Endothelial cell of umbilical vein (primary cell): ENCODE measurements around the gene VPS51. TPM values are rescaled to one million over a fixed set of nuclear protein-coding genes. Genes with fewer than 3 reads are reported as not detected.

Source experiments
- BruUV-seq: library from RNA; stranded (reverse); fragments of 400-500 nt; replicated peaks from 2 replicates; lab custom pipeline; 2021; lab: Mats Ljungman, UMichigan
- CTCF ChIA-PET: fragments of 300-600, 350-600 bp; sonication (Branson Sonifier 250); formaldehyde crosslinking; loops from one replicate; lab custom pipeline; 2021; ENCODE audit warnings: antibody characterized with exemption, inconsistent platforms; lab: Charles Lee
- POLR2A ChIA-PET: fragments of 300-600, 350-600 bp; sonication (Branson Sonifier 250); formaldehyde crosslinking; loops from one replicate; lab custom pipeline; 2021; ENCODE audit warnings: antibody characterized with exemption, inconsistent platforms; lab: Charles Lee
- DNase-seq: peaks from one replicate; pipeline ENCODE4 v3.0.0-alpha.2; 2011; ENCODE audit warnings: low read depth, low spot score
- FAIRE-seq: peaks from 2 replicates; lab custom pipeline; 2011; peaks lifted over from hg19 to GRCh38; lab: Jason Lieb, UNC
- H2AFZ ChIP-seq: 2 replicates; pipeline ENCODE4 v1.6.0; 2012; ENCODE audit warnings: low read depth, low read length, control low read depth, inconsistent platforms
- H3K27ac ChIP-seq: 2 replicates; pipeline ENCODE4 v1.5.1; 2011; ENCODE audit warnings: low read depth, mild to moderate bottlenecking, control low read depth, low read length, moderate library complexity; ENCODE audit not compliant: insufficient read depth
- H3K27me3 ChIP-seq, 2 experiments: 2 replicates each; pipeline versions ENCODE4 v1.6.0 to v1.6.1; 2011; ENCODE audit warnings: low read length in 2 of 2, mixed read lengths in 1 of 2; ENCODE audit not compliant: control insufficient read depth in 2 of 2, insufficient read depth in 2 of 2
- H3K36me3 ChIP-seq, 2 experiments: 2 replicates in 1 of 2; 3 replicates in 1 of 2; pipeline ENCODE4 v1.5.1; 2011; ENCODE audit warnings: low read length in 2 of 2, mild to moderate bottlenecking in 1 of 2, moderate library complexity in 1 of 2; ENCODE audit not compliant: control insufficient read depth in 2 of 2, insufficient read depth in 2 of 2; ENCODE audit errors: extremely low read depth in 1 of 2
- H3K4me1 ChIP-seq: 3 replicates; pipeline ENCODE4 v1.5.1; 2011; ENCODE audit warnings: mild to moderate bottlenecking, low read length; ENCODE audit not compliant: control insufficient read depth, insufficient read depth; ENCODE audit errors: extremely low read depth
- H3K4me2 ChIP-seq: 2 replicates; pipeline ENCODE4 v1.6.1; 2011; ENCODE audit warnings: low read length, control low read depth, mixed read lengths; ENCODE audit not compliant: insufficient read depth
- H3K4me3 ChIP-seq, 3 experiments: fragments of 200-600 bp in 1 of 3; sonication (generic), shearing (Covaris generic) in 1 of 3; replicated peaks in 1 of 3; 2 replicates each; pipeline ENCODE4 v1.5.1; 2011 to 2016; ENCODE audit warnings: control low read depth in 3 of 3, low read length in 3 of 3, mild to moderate bottlenecking in 2 of 3, inconsistent platforms in 1 of 3, low read depth in 1 of 3, moderate library complexity in 1 of 3; ENCODE audit not compliant: insufficient read depth in 1 of 3
- H3K79me2 ChIP-seq: 2 replicates; pipeline ENCODE4 v1.6.0; 2012; ENCODE audit warnings: low read length, inconsistent platforms; ENCODE audit not compliant: control insufficient read depth, insufficient read depth
- H3K9ac ChIP-seq: replicated peaks from 2 replicates; pipeline ENCODE3; 2011; ENCODE audit warnings: low read length, control low read depth; ENCODE audit not compliant: insufficient read depth; ENCODE audit errors: extremely low read depth
- H3K9me1 ChIP-seq: replicated peaks from 3 replicates; pipeline ENCODE4 v1.6.0; 2011; ENCODE audit warnings: mild to moderate bottlenecking, low read length; ENCODE audit not compliant: control insufficient read depth, insufficient read depth; ENCODE audit errors: extremely low read depth
- H3K9me3 ChIP-seq: replicated peaks from 2 replicates; pipeline ENCODE4 v1.5.1; 2012; ENCODE audit warnings: low read length, inconsistent platforms; ENCODE audit not compliant: control insufficient read depth, insufficient read depth
- H4K20me1 ChIP-seq: replicated peaks from 2 replicates; pipeline ENCODE3; 2011; ENCODE audit warnings: mild to moderate bottlenecking, low read length; ENCODE audit not compliant: control insufficient read depth, insufficient read depth; ENCODE audit errors: extremely low read depth
- EZH2 ChIP-seq: IDR thresholded peaks from 2 replicates; pipeline ENCODE4 v1.6.1; 2012; ENCODE audit warnings: borderline replicate concordance, low read depth, mild to moderate bottlenecking, moderate library complexity, low read length, inconsistent platforms; ENCODE audit not compliant: severe bottlenecking
- FOS ChIP-seq: IDR thresholded peaks from 2 replicates; pipeline ENCODE4 v1.6.1; 2011; ENCODE audit warnings: mild to moderate bottlenecking, low read length, moderate library complexity, borderline replicate concordance; ENCODE audit not compliant: insufficient read depth
- GATA2 ChIP-seq: IDR thresholded peaks from 2 replicates; pipeline ENCODE4 v1.7.0; 2011; ENCODE audit warnings: low read depth, mild to moderate bottlenecking, moderate library complexity, mixed read lengths, low read length; ENCODE audit not compliant: insufficient read length, insufficient read depth
- JUN ChIP-seq: IDR thresholded peaks from 2 replicates; pipeline ENCODE4 v1.6.1; 2011; ENCODE audit warnings: borderline replicate concordance, low read depth; ENCODE audit not compliant: insufficient read length, insufficient read depth
- MAX ChIP-seq: IDR thresholded peaks from 2 replicates; pipeline ENCODE4 v1.6.1; 2011; ENCODE audit not compliant: insufficient read depth, insufficient read length
- MYC ChIP-seq: IDR thresholded peaks from one replicate; pipeline ENCODE4 v1.6.1; 2011; ENCODE audit warnings: mild to moderate bottlenecking, low read depth, low read length
- POLR2A ChIP-seq: IDR thresholded peaks from 2 replicates; pipeline ENCODE4 v1.6.1; 2012; ENCODE audit warnings: low read depth, mild to moderate bottlenecking, control low read depth, low read length
- POLR2AphosphoS5 ChIP-seq: IDR thresholded peaks from 2 replicates; pipeline ENCODE4 v1.6.1; 2012; ENCODE audit warnings: low read depth, mild to moderate bottlenecking, control low read depth, low read length, moderate library complexity; ENCODE audit not compliant: insufficient read depth
- dilution Hi-C: fragments of 300-500 bp; cut with MboI; formaldehyde crosslinking; loops from one replicate; pipeline ENCODE4 v1.15.0; 2019; ENCODE audit warnings: low sequenced_read_pairs; ENCODE audit not compliant: extremely low pct_ligation_motif_present
- intact Hi-C: fragments of 100-400 bp; cut with micrococcal nuclease; formaldehyde crosslinking; loops from one replicate; pipeline ENCODE4 v1.10.0; 2022
- polyA plus RNA-seq, 4 experiments: library from polyadenylated mRNA; depleted of rRNA in 3 of 4; stranded (reverse) in 3 of 4; unstranded in 1 of 4; fragments of >200 nt; gene quantifications; 2 replicates each; pipeline versions ENCODE4 v1.2.1 to v1.2.3, GENCODE V29; 2011 to 2012; ENCODE audit warnings: missing spikeins in 1 of 4
- total RNA-seq: library from RNA; stranded (reverse); gene quantifications from 2 replicates; pipeline ENCODE4 v1.2.3, GENCODE V29; 2021
- TF ChIP-seq, protein P1 (sequence below), 2 donors: IDR thresholded peaks; 1 replicate in 1 of 2; 2 replicates in 1 of 2; pipeline ENCODE4 v1.5.1; 2011; ENCODE audit warnings: low read length in 2 of 2, mild to moderate bottlenecking in 2 of 2, moderate library complexity in 2 of 2, control low read depth in 1 of 2, inconsistent platforms in 1 of 2, low read depth in 1 of 2; ENCODE audit not compliant: insufficient read depth in 1 of 2; ENCODE audit errors: extremely low read depth in 1 of 2

The VPS51 gene
- total and polyA plus RNA-seq, 2 donors (not counting 3 experiments of a cell fraction or from before 2014, with no cell fraction given), result 108 to 146 TPM

GRCh38 chr11:65056999-65057398 is 39.0 kb upstream of the VPS51 start:
- H3K27ac ChIP-seq, result no peak overlapping the region
- dilution Hi-C loops (no loop called here), intact Hi-C loops (no loop called here)
- DNase-seq (no peak), FAIRE-seq (no peak)
- H3K4me3 ChIP-seq, result no peak overlapping the region
- H3K9me3 ChIP-seq, result no peaks in the 10 kb centered on the region
- POLR2A ChIA-PET, result no interaction called here
- TF ChIP-seq POLR2A (no peak), EZH2 (no peak), MYC (no peak), FOS (no peak), JUN (no peak), GATA2 (no peak), MAX (no peak), POLR2AphosphoS5 (no peak)
- TF ChIP-seq, protein P1, sequence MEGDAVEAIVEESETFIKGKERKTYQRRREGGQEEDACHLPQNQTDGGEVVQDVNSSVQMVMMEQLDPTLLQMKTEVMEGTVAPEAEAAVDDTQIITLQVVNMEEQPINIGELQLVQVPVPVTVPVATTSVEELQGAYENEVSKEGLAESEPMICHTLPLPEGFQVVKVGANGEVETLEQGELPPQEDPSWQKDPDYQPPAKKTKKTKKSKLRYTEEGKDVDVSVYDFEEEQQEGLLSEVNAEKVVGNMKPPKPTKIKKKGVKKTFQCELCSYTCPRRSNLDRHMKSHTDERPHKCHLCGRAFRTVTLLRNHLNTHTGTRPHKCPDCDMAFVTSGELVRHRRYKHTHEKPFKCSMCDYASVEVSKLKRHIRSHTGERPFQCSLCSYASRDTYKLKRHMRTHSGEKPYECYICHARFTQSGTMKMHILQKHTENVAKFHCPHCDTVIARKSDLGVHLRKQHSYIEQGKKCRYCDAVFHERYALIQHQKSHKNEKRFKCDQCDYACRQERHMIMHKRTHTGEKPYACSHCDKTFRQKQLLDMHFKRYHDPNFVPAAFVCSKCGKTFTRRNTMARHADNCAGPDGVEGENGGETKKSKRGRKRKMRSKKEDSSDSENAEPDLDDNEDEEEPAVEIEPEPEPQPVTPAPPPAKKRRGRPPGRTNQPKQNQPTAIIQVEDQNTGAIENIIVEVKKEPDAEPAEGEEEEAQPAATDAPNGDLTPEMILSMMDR (IDR thresholded peaks at IDR 0.05; ENCODE audit: extremely low read depth in 1 of 2, insufficient read depth in 1 of 2, low read depth in 1 of 2, low read length in 2 of 2), result no peak
- no peaks in the 10 kb centered on the region for H3K36me3 ChIP-seq
- no peaks in the 10 kb centered on the region for H3K79me2 ChIP-seq
- H4K20me1 ChIP-seq, result no peaks in the 10 kb centered on the region
- no peaks in the 10 kb centered on the region for H3K27me3 ChIP-seq
- H3K9me1 ChIP-seq, result no peaks in the 10 kb centered on the region
- H3K4me2 ChIP-seq, result no peak overlapping the region
- no peaks in the 10 kb centered on the region for H3K4me1 ChIP-seq
- H2AFZ ChIP-seq, result no peak overlapping the region
- no peak overlapping the region for H3K9ac ChIP-seq
- no TSS peak for BruUV-seq
- CTCF ChIA-PET, result interaction anchor here (1.0 kb wide), 1 partner anchor 19 kb away, joined by 3 read pairs; no protein-coding TSS in a partner anchor
